Upper lobe of right lung (tissue), 1 donor: ENCODE data around the gene UXS1. TPM values are rescaled to one million over a fixed set of nuclear protein-coding genes. Genes with fewer than 3 reads are reported as not detected.

Experiments
- ATAC-seq: fragments of 200-7000 bp; cut with Tn5 transposase; one replicate; pipeline ENCODE4 v1.9.1; 2020; ENCODE audit warnings: mild to moderate bottlenecking, moderate library complexity
- DNase-seq: peaks from one replicate; pipeline ENCODE4 v3.0.0-alpha.2; 2020
- H3K27ac ChIP-seq: fragments of 200-600 bp; one replicate; pipeline ENCODE4 v1.8.0; 2022
- H3K27me3 ChIP-seq: fragments of 200-600 bp; one replicate; pipeline ENCODE4 v1.8.0; 2022; ENCODE audit warnings: mild to moderate bottlenecking
- H3K36me3 ChIP-seq: fragments of 200-600 bp; one replicate; pipeline ENCODE4 v1.8.0; 2022
- H3K4me1 ChIP-seq: fragments of 200-600 bp; one replicate; pipeline ENCODE4 v1.8.0; 2022
- H3K4me3 ChIP-seq: fragments of 200-600 bp; one replicate; pipeline ENCODE4 v1.8.0; 2022; ENCODE audit warnings: mild to moderate bottlenecking
- H3K9me3 ChIP-seq: fragments of 200-600 bp; one replicate; pipeline ENCODE4 v1.8.0; 2022
- CTCF ChIP-seq: fragments of 200-600 bp; IDR thresholded peaks from one replicate; pipeline ENCODE4 v1.8.0; 2022; ENCODE audit warnings: antibody characterized with exemption
- intact Hi-C: fragments of 100-400 bp; cut with DNase I; formaldehyde crosslinking; loops from one replicate; pipeline ENCODE4 v1.11.0; 2022
- total RNA-seq: library from RNA; stranded (reverse); fragmentation: NEBNext Ultra II Directional; extraction: Animal tissue kit (Norgen Biotek cat#: 25700); gene quantifications from one replicate; pipeline ENCODE4 v1.2.1, GENCODE V29; 2021
- donor health status: DM: no; HTN: yes; CAD: no; lungs with severe emphysema.

Gene UXS1
- total RNA-seq, 1 donor from 2014 or later, result 64.8 TPM

DNA sequence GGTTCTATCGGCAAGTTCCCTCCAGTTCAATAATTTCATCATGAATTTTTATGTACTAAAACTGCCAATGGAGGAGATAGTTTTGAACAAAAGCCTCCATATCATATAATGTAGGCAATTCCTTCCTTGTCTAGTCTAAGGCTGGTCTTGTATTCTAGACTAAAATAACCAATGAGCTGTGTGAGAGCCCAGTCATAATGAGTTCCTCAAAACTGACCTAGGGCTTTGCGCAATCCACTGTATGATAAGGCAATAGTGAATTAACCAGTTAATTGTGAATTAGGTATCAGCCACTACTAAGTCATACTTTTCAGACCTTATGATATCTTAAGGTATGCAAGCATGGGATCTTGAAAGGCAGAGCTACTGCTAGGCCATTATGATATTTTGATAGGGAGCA lies 7.6 kb upstream of the UXS1 start:
- Histone ChIP-seq H3K27me3 (no peaks in the 10 kb centered on the region), H3K4me1 (peaks cover 4% of the 10 kb centered on the region), H3K9me3 (no peaks in the 10 kb centered on the region), H3K4me3 (no peak overlapping the region), H3K27ac (no peak overlapping the region), H3K36me3 (no peaks in the 10 kb centered on the region)
- TF ChIP-seq CTCF, result no peak
- intact Hi-C loops, result no loop called here
- ATAC-seq (peak; percentile 56), DNase-seq (no peak)

GRCh38 chr2:106197878-106198277 lies 3.8 kb upstream of the UXS1 start:
- no peaks in the 10 kb centered on the region for H3K36me3 ChIP-seq
- DNase-seq (no peak), ATAC-seq (no peak)
- intact Hi-C loops, result no loop called here
- no peak for TF ChIP-seq CTCF
- H3K4me1 ChIP-seq, result peaks cover 17% of the 10 kb centered on the region
- no peaks in the 10 kb centered on the region for H3K9me3 ChIP-seq
- no peak overlapping the region for H3K27ac ChIP-seq
- H3K27me3 ChIP-seq, result no peaks in the 10 kb centered on the region
- H3K4me3 ChIP-seq, result no peak overlapping the region

GRCh38 chr2:106195981-106196380 lies 1.9 kb upstream of the UXS1 start:
- Histone ChIP-seq H3K36me3 (no peaks in the 10 kb centered on the region), H3K27ac (no peak overlapping the region), H3K9me3 (no peaks in the 10 kb centered on the region), H3K4me1 (peaks cover 30% of the 10 kb centered on the region), H3K4me3 (no peak overlapping the region), H3K27me3 (no peaks in the 10 kb centered on the region)
- DNase-seq, result no peak
- TF ChIP-seq CTCF, result no peak
- intact Hi-C loops, result no loop called here
- ATAC-seq, result no peak

- Histone ChIP-seq H3K36me3 (no peaks in the 10 kb centered on the region), H3K4me1 (peaks cover 30% of the 10 kb centered on the region), H3K9me3 (no peaks in the 10 kb centered on the region), H3K27me3 (no peaks in the 10 kb centered on the region), H3K4me3 (no peak overlapping the region), H3K27ac (no peak overlapping the region)
- intact Hi-C loops, result no loop called here
- DNase-seq (no peak), ATAC-seq (no peak)
- no peak for TF ChIP-seq CTCF
These were observed 1.4 kb upstream of the UXS1 start for GRCh38 chr2:106195456-106195855.

- Histone ChIP-seq H3K9me3 (no peaks in the 10 kb centered on the region), H3K27me3 (no peaks in the 10 kb centered on the region), H3K27ac (peak overlapping the region; percentile 55), H3K4me1 (peaks cover 42% of the 10 kb centered on the region), H3K4me3 (peak overlapping the region; percentile 91), H3K36me3 (no peaks in the 10 kb centered on the region)
- no peak for DNase-seq
- TF ChIP-seq CTCF, result no peak
- intact Hi-C loops, result no loop called here
- no peak for ATAC-seq
These were observed 468 bp downstream of the UXS1 start for GRCh38 chr2:106193690-106193976.
